GM23338 (cell line): ENCODE measurements around the gene SMG6.

Experiments used
- EZH2 ChIP-seq: fragments of 200-600 bp; sonication (generic); IDR thresholded peaks from one replicate; pipeline ENCODE4 v1.8.0; 2017; ENCODE audit warnings: antibody characterized with exemption, mild to moderate bottlenecking, low read depth; ENCODE audit not compliant: unreplicated experiment
- EZH2phosphoT487 ChIP-seq: fragments of 200-600 bp; sonication (generic); IDR thresholded peaks from one replicate; pipeline ENCODE4 v1.8.1; 2018; ENCODE audit warnings: antibody characterized with exemption; ENCODE audit not compliant: unreplicated experiment
- POLR2AphosphoS5 ChIP-seq: IDR thresholded peaks from 2 replicates; pipeline ENCODE4 v1.6.1; 2016; ENCODE audit warnings: antibody characterized with exemption, low read depth

DNA sequence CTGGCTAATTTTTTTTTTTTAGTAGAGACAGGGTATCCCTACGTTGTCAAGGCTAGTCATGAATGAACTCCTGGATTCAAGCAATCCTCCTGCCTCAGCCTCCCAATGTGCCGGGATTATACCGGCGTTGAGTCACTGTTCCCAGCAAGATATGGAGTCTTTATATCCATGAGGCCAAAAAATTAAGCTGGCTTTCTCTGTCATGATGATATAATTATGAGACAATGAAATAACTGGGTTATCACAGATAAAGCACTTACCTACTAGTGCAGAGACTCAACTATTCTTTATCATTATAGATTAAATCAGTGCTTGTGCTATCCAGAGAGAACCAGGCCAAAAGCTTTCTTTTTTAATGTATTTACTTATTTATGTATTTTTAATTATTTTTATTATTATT lies 36.2 kb downstream of the SMG6 start:
- TF ChIP-seq EZH2 (no peak), POLR2AphosphoS5 (no peak), EZH2phosphoT487 (no peak)
